ENCODE measurements around the gene GHITM.
"Not testable (repeated sequence)": the region's sequence is repeated elsewhere in the genome, so short reads cannot be mapped to it uniquely, and the experiment has no call there.

GHITM gene, protein sequence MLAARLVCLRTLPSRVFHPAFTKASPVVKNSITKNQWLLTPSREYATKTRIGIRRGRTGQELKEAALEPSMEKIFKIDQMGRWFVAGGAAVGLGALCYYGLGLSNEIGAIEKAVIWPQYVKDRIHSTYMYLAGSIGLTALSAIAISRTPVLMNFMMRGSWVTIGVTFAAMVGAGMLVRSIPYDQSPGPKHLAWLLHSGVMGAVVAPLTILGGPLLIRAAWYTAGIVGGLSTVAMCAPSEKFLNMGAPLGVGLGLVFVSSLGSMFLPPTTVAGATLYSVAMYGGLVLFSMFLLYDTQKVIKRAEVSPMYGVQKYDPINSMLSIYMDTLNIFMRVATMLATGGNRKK

GRCh38 chr10:84139126-84140035 lies at the start of gene GHITM:
TSS of gene GHITM (plus strand) at chr10:84139509. CDS start at chr10:84141501, 1,992 bp downstream.
- peak; percentile 100 for DNase-seq

DNA sequence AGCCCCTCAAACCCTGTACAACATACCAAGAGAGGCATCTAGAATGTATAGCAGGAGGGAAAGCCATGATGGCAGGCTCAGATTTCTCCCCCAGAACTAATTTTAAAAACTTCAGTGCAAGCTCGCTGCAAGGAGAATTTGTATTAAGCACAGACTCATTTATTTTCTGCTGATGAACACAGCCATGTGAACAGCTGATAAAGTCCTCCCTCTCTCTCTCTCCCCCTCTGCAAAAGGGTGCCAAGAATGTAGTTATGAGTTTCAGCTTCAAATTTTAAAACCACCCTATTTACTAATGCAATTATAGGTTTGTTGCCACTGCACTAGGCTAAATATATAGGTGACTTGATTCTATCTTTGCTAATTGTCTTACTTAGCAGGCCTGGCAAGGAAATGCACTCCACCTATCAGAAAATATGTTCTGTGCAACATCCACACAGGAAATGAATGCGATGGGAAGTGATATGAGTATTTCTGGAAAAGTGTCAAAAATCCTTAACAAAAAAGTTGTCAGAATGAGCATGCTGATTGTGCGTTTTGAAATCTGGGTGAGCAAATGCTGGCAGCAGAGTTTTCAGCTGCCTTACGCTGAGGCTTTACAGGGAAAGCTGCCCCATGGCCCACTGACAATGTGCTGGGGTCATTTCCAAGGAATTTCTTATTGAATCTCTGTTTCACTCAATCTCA lies 43.4 kb upstream of the GHITM start:
- no peak for DNase-seq

DNA sequence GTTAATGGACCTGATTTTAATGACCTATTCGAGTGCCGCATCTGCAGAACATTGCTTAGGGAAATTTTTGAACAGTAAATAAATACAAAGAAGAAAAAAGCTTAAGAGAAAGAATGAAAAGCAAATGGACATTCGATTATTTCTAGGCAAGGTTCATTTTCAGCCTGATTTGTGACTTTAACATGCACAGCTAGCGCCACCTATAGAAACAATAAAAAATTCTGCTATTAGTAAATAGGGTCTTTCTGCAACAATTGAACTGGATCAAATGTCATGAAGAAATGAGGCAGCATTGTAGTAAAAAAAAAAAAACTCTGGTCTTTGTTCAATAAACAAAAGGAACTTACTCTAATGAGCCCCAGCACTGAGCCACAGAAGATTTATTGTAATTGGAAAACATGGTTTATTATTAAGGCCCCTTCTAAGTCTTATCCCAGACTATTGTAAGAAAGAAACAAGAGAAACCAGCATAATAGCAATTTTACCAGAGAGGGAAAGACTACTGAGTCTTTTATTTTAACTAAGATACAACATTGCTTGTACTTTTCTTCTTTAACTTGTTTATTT lies 41.4 kb upstream of the GHITM start:
- no peak for DNase-seq

DNA sequence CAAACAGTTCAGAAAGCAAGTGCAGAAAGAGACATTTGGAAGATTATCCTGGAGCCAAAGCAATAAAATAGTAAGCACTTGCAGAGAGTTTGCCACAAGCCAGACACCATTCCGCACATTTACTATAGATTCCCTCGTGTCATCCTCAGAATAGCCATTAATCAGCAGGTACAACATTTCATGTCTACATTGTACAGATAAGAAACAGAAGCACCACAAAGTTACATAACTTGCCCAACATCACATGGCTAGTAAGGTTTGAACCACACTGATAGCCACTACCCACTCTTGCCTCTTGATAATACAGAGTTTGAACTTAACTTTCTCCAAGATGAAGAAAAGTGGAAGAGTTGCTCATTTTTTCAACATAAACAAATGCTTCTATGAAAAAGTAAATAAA lies 40.6 kb upstream of the GHITM start:
- DNase-seq = no peak

DNA sequence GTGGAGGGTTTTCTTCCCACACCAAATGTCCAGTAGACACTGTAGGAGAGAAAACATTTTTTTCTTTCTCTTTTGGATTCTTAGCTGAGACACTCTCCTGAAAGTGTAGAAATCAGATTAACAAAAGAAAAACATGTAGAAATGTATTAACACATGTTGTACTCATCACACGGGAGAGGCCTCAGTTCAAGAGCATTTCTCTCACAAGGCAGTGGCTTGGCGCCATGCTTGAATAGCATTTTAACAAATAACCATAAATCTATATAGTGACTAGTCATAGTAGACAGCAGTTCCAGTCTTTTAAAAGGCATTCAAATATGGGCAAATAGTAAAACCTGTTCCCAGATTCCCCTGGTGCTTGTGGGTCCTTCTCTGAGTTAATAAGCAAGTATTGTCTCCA lies 38.3 kb upstream of the GHITM start:
- DNase-seq = no peak

DNA sequence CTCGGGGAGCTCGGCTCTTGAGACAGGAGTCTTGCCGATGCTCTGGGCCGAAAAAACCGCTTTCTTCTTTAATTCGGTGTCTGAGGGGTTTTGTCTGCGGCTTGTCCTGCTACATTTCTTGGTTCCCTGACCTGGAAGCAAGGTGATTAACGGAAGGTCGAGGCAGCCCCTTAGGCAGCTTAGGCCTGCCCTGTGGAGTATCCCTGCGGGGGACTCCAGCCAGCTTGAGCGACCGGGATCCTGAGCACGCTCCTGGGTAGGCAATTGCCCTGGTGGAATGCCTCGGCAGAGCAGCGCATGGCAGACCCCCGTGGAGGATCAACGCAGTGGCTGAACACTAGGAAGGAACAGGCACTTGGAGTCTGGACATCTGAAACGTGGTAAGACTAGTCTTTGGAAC lies 30.5 kb upstream of the GHITM start:
- no peak for DNase-seq

- not testable (repeated sequence) for DNase-seq
Measured at GRCh38 chr10:84109772-84110171, 29.5 kb upstream of the GHITM start.

- not testable (repeated sequence) for DNase-seq
Measured at GRCh38 chr10:84113468-84113867, 25.8 kb upstream of the GHITM start.

- no peak for DNase-seq
Measured at GRCh38 chr10:84114088-84114667, 25.1 kb upstream of the GHITM start.

- DNase-seq = not testable (repeated sequence)
Measured at GRCh38 chr10:84117204-84117603, 22.1 kb upstream of the GHITM start.

DNA sequence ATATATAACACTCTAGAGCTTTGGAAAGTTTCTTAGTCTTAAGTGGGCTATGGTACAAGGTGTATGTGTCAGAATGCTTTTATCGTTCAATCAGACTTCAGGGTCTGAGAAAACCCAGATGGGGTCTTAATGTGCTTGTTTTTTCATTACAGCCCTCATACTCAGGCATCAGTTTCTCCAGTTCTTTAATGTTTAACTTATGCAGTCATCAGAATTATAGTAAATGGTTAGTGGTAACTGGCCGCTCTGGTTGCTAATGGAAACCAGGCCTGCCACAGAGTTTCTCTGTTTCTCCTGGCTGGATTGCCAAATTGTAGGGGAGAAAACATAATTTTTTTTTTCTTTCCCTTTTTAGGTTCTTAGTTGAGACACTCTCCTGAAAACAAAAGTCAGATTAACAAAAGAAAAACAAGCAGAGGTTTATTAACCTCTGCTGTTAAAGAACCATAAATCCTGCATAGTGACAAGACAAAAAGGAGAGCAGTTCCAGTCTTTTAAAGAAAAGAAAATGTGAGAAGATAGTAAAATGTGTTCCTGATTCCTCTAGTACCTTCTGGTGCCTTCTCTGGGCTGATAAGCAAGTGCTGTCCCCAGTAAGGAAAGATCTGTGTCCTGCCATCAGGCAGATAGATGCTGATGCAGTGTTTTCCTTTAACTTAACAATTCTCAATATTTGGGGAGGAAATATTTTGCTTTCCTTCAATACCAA lies 21.5 kb upstream of the GHITM start:
- no peak for DNase-seq

DNA sequence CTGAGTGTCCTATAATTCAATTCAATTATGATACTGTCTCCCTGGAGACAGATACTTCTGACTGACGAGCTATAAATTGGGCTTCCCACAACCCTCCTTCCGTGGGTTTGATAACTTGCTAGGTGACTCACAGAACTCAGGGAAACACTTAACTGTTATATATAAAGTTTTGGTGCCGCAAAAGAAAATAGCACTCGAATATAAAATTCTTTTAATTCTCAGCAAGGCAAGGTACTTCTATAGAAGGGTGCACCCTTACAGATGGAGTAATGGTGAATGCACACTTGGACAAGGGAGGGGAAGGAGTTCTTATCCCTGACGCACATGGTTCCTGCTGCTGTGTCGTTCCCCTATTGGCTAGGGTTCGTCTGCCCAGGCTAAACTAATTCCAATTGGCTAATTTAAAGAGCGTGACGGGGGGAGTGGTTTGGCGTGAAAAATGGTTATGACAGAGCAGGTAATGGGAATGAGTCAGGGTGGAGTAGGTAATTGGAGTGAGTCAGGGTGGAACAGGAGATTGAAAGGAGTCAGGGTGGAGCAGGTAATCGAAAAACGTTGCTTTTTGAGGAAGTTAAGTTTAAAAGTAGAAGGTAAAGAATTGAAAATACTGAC lies 20.8 kb upstream of the GHITM start:
- DNase-seq = no peak

- no peak for DNase-seq
Measured at GRCh38 chr10:84123362-84123761, 15.9 kb upstream of the GHITM start.

- peak; percentile 31 for DNase-seq
Measured at GRCh38 chr10:84125910-84126784, 13.2 kb upstream of the GHITM start.

DNA sequence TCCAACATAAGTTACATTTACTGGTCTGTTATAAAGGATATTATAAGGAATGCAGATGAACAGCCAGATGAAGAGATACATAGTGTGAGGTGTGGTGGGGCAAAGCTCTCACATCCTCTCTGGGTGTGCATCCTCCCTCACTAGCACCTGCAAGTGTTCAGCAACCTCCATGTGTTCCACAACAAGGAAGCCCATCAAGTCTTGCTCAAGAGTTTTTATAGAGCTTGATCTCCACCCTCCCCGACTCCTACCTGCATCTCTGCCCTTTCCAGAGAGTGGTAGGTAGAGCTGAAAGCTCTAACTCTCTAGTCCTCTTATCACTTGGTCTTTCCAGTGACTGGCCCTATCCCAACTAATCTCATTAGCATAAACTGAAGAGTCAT lies 12.5 kb upstream of the GHITM start:
- DNase-seq = no peak

DNA sequence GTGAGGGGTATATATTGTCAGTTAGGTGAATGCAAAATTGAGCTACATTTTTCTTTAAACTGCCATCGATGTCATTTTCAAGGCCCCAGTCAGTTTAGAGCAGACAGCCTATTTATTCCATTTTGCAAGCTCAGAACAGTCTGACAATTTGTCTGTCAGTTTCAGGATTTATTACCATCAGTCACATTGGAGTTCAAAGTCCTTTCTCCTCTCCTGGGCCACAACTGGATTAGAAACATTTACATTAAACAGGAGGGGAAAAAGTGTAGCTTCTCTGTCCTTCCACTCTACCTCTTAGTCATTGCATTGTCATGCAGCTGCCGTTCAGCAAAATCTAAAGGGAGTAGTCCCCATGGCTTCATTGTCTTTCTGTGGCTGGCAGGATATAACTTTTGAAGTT lies 3.5 kb upstream of the GHITM start:
- no peak for DNase-seq

GRCh38 chr10:84137811-84138210 lies 1.5 kb upstream of the GHITM start:
- no peak for DNase-seq

DNA sequence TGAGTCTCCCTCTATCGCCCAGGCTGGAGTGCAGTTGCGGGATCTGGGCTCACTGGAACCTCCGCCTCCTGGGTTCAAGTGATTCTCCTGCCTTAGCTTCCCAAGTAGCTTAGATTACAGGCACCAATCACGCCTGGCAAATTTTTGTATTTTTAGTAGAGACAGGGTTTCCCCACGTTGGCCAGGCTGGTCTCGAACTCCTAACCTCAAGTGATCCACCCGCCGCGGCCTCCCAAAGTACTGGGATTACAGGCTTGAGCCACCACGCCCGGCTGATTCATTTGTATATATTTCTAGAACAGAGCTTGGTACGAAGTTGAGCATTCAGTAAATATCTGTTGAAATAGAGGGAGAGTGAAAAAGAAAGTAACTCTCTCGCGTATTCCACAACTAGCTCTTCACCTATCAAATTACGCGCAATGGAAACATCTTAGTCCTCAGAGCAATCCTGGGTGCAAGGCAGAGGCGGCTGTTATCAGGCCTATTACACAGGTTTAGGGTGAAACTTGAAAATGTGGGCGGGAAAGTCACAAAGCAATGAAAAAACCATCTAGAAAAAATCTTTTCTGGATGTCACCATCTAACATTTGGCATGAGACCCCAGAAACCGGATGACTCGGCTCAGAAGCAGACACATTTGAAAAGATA lies 707 bp upstream of the GHITM start:
- peak; percentile 75 for DNase-seq

DNA sequence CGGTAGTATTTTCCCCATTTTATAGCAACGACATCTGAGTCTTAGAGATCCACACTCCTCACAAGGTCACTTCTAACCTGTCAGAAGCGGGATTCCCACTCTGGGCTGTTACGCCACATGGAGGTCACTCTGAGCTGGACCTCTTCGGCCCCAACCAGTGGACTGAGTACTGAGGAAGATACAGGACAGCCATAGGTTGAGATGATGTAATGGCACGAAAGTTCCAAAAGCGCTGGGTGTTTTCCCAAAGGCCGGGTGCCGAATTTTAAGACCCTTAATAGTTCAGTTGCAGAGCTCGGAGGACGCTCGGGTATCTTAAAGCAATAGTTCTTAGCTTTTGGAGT lies 699 bp downstream of the GHITM start:
- no peak for DNase-seq

GRCh38 chr10:84147347-84147746 lies 8.0 kb downstream of the GHITM start:
- DNase-seq = no peak
